SK-N-SH (cell line): ENCODE data around the gene ENHO. TPM values are rescaled to one million over a fixed set of nuclear protein-coding genes. Genes with fewer than 3 reads are reported as not detected.
"Not testable (repeated sequence)": the region's sequence is repeated elsewhere in the genome, so short reads cannot be mapped to it uniquely, and the experiment has no call there.

Experiments used
- CTCF ChIA-PET: fragments of 300-600, 350-600 bp; formaldehyde crosslinking; extraction: SDS; loops from one replicate; lab custom pipeline; 2021; lab: Yijun Ruan, JAX
- POLR2A ChIA-PET: fragments of 350-600 bp; sonication (Branson Sonifier 250); formaldehyde crosslinking; extraction: SDS; loops from one replicate; lab custom pipeline; 2020; ENCODE audit warnings: antibody characterized with exemption, inconsistent platforms; lab: Yijun Ruan, JAX
- DNase-seq: peaks from one replicate; pipeline ENCODE4 v3.0.0; 2012
- H2AFZ ChIP-seq: fragments of 200-600 bp; sonication (generic); 2 replicates; pipeline ENCODE4 v1.8.1; 2016; ENCODE audit warnings: antibody characterized with exemption, mild to moderate bottlenecking, low read depth
- H3F3A ChIP-seq: fragments of 200-600 bp; sonication (generic); replicated peaks from 2 replicates; pipeline ENCODE3; 2016; ENCODE audit warnings: antibody characterized with exemption, mild to moderate bottlenecking; ENCODE audit not compliant: insufficient read depth
- H3K27ac ChIP-seq, 2 experiments: fragments of 200-500 bp in 1 of 2; fragments of 200-600 bp in 1 of 2; sonication (Bioruptor generic) in 1 of 2; sonication (generic), shearing (Covaris generic) in 1 of 2; 2 replicates each; pipeline versions ENCODE4 v1.5.1 to v1.6.1; 2014 to 2016; ENCODE audit warnings: low read depth in 2 of 2, inconsistent platforms in 1 of 2, low read length in 1 of 2, mild to moderate bottlenecking in 1 of 2, mixed read lengths in 1 of 2
- H3K27me3 ChIP-seq: fragments of 200-600 bp; sonication (generic), shearing (Covaris generic); 2 replicates; pipeline ENCODE4 v1.6.1; 2016; ENCODE audit warnings: mixed run types; ENCODE audit not compliant: insufficient read depth
- H3K36me3 ChIP-seq, 2 experiments: fragments of 200-500 bp in 1 of 2; fragments of 200-600 bp in 1 of 2; sonication (Bioruptor generic) in 1 of 2; sonication (generic) in 1 of 2; replicated peaks in 1 of 2; 2 replicates each; pipeline versions ENCODE3 to v1.5.1; 2014 to 2016; ENCODE audit warnings: low read length in 1 of 2, mild to moderate bottlenecking in 1 of 2; ENCODE audit not compliant: insufficient read depth in 2 of 2, control insufficient read depth in 1 of 2
- H3K4me1 ChIP-seq, 2 experiments: fragments of 200-500 bp in 1 of 2; fragments of 200-600 bp in 1 of 2; sonication (Bioruptor generic) in 1 of 2; sonication (generic), shearing (Covaris generic) in 1 of 2; 2 replicates each; pipeline versions ENCODE4 v1.5.1 to v1.6.1; 2014 to 2016; ENCODE audit warnings: low read depth in 1 of 2, low read length in 1 of 2, mixed run types in 1 of 2; ENCODE audit not compliant: insufficient read depth in 2 of 2, control insufficient read depth in 1 of 2
- H3K4me2 ChIP-seq: fragments of 200-600 bp; sonication (generic), shearing (Covaris generic); 2 replicates; pipeline ENCODE4 v1.6.1; 2017; ENCODE audit warnings: mixed run types
- H3K4me3 ChIP-seq, 2 experiments: fragments of 200-500 bp in 1 of 2; fragments of 200-600 bp in 1 of 2; sonication (Bioruptor generic) in 1 of 2; sonication (generic), shearing (Covaris generic) in 1 of 2; 2 replicates each; pipeline versions ENCODE4 v1.5.1 to v1.8.1; 2014 to 2016; ENCODE audit warnings: low read depth in 2 of 2, inconsistent platforms in 1 of 2, low read length in 1 of 2, mild to moderate bottlenecking in 1 of 2, mixed read lengths in 1 of 2, moderate library complexity in 1 of 2
- H3K79me2 ChIP-seq: fragments of 200-600 bp; sonication (generic); 2 replicates; pipeline ENCODE4 v1.8.1; 2017; ENCODE audit warnings: mild to moderate bottlenecking; ENCODE audit not compliant: insufficient read depth
- H3K9ac ChIP-seq: fragments of 200-600 bp; sonication (generic); 2 replicates; pipeline ENCODE4 v1.6.1; 2017; ENCODE audit warnings: mixed run types
- H3K9me2 ChIP-seq: fragments of 200-600 bp; sonication (generic); 2 replicates; pipeline ENCODE4 v1.6.1; 2017; ENCODE audit warnings: mixed run types
- H3K9me3 ChIP-seq: fragments of 200-600 bp; sonication (generic); 2 replicates; pipeline ENCODE4 v1.6.1; 2017; ENCODE audit warnings: mixed run types, mild to moderate bottlenecking, moderate library complexity
- H4K20me1 ChIP-seq: fragments of 200-600 bp; sonication (generic); 2 replicates; pipeline ENCODE4 v1.6.1; 2017; ENCODE audit warnings: mild to moderate bottlenecking, mixed run types; ENCODE audit not compliant: insufficient read depth
- CHD2 ChIP-seq: fragments of 150-350 bp; IDR thresholded peaks from 2 replicates; pipeline ENCODE4 v1.6.1; 2018; ENCODE audit warnings: low read length; ENCODE audit not compliant: partially characterized antibody
- EP300 ChIP-seq, 2 experiments: IDR thresholded peaks; 2 replicates each; pipeline versions ENCODE4 v1.4.0 to v1.6.1; 2012; ENCODE audit warnings: borderline replicate concordance in 1 of 2, low read depth in 1 of 2, low read length in 1 of 2
- EZH2phosphoT487 ChIP-seq: fragments of 200-600 bp; sonication (generic); IDR thresholded peaks from 2 replicates; pipeline ENCODE4 v1.6.1; 2017; ENCODE audit warnings: low read depth, mixed run types, mild to moderate bottlenecking, antibody characterized with exemption, moderate library complexity, borderline replicate concordance
- FOSL2 ChIP-seq: IDR thresholded peaks from 2 replicates; pipeline ENCODE4 v1.4.0; 2012; ENCODE audit warnings: low read depth, mild to moderate bottlenecking, moderate library complexity, borderline replicate concordance
- MEF2A ChIP-seq: IDR thresholded peaks from 2 replicates; pipeline ENCODE4 v1.4.0; 2012; ENCODE audit warnings: low read depth, borderline replicate concordance
- MXI1 ChIP-seq: IDR thresholded peaks from 2 replicates; pipeline ENCODE4 v1.6.1; 2012; ENCODE audit warnings: mild to moderate bottlenecking, low read depth, low read length, improper control_type of control experiment
- RAD21 ChIP-seq: IDR thresholded peaks from 2 replicates; pipeline ENCODE4 v1.6.1; 2012; ENCODE audit warnings: mild to moderate bottlenecking, low read length
- RXRA ChIP-seq: IDR thresholded peaks from 2 replicates; pipeline ENCODE4 v1.4.0; 2012; ENCODE audit warnings: low read depth, mild to moderate bottlenecking, borderline replicate concordance
- SIN3A ChIP-seq: IDR thresholded peaks from 2 replicates; pipeline ENCODE4 v1.6.1; 2012; ENCODE audit warnings: low read depth, mild to moderate bottlenecking, low read length, moderate library complexity, borderline replicate concordance
- SMC3 ChIP-seq: IDR thresholded peaks from 2 replicates; pipeline ENCODE4 v1.6.1; 2012; ENCODE audit warnings: low read depth, low read length, improper control_type of control experiment
- TAF1 ChIP-seq: IDR thresholded peaks from 2 replicates; pipeline ENCODE4 v1.6.1; 2012; ENCODE audit warnings: low read depth, mild to moderate bottlenecking, low read length, moderate library complexity, borderline replicate concordance
- TCF12 ChIP-seq: IDR thresholded peaks from 2 replicates; pipeline ENCODE4 v1.4.0; 2012
- TEAD4 ChIP-seq: IDR thresholded peaks from 2 replicates; pipeline ENCODE4 v1.4.0; 2012; ENCODE audit warnings: mild to moderate bottlenecking, borderline replicate concordance; ENCODE audit not compliant: insufficient read depth
- YY1 ChIP-seq: IDR thresholded peaks from 2 replicates; pipeline ENCODE4 v1.4.0; 2012; ENCODE audit warnings: low read depth, mild to moderate bottlenecking
- WGBS: methylation state at CpG from one replicate; pipeline ENCODE4 v1.1.6; 2017; ENCODE audit warnings: low lambda C conversion rate; 5-methylcytosine and 5-hydroxymethylcytosine counted together
- polyA plus RNA-seq, 3 experiments: library from polyadenylated mRNA; depleted of rRNA; stranded (reverse); fragments of >200 nt; gene quantifications; 2 replicates each; pipeline ENCODE4 v1.2.3, GENCODE V29; 2012
- TF ChIP-seq, protein P1 (sequence below): IDR thresholded peaks from 2 replicates; pipeline ENCODE4 v1.4.0; 2012; ENCODE audit warnings: low read depth, borderline replicate concordance
- TF ChIP-seq, protein P2 (sequence below): IDR thresholded peaks from 2 replicates; pipeline ENCODE4 v1.4.0; 2012; ENCODE audit warnings: low read depth

Gene ENHO
- polyA plus RNA-seq, 1 of the 3 experiments (the other 2 are of a cell fraction) = 1.5 TPM

DNA sequence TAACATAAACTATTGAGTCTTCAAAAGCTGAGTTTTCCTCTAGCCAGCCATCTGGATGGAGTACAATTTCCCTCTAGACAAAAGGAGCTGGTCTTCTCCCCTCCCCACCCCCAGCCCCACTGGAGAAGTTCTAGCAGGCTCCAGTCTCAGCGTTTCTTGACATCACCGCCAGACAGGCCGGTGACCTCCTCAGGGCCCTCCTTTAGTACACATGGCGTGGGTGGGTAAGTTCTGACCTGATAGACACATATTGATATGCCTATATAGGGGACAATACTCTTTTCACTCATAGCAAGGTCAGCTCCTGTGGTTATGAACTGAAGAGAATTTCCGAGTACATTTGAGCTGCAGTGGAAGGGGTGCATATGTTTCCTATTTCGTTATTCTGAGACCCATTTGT lies 37.0 kb downstream of the ENHO start (continued):
- TF ChIP-seq, protein P1, sequence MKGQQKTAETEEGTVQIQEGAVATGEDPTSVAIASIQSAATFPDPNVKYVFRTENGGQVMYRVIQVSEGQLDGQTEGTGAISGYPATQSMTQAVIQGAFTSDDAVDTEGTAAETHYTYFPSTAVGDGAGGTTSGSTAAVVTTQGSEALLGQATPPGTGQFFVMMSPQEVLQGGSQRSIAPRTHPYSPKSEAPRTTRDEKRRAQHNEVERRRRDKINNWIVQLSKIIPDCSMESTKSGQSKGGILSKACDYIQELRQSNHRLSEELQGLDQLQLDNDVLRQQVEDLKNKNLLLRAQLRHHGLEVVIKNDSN = no peak
- TF ChIP-seq RAD21 (no peak), SIN3A (no peak), FOSL2 (no peak), TEAD4 (no peak), YY1 (no peak), CHD2 (no peak), MEF2A (no peak), SMC3 (no peak), RXRA (no peak), TCF12 (no peak)
- TF ChIP-seq, protein P2, sequence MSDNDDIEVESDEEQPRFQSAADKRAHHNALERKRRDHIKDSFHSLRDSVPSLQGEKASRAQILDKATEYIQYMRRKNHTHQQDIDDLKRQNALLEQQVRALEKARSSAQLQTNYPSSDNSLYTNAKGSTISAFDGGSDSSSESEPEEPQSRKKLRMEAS = no peak
- TF ChIP-seq, all 33 proteins: peak for 0

DNA sequence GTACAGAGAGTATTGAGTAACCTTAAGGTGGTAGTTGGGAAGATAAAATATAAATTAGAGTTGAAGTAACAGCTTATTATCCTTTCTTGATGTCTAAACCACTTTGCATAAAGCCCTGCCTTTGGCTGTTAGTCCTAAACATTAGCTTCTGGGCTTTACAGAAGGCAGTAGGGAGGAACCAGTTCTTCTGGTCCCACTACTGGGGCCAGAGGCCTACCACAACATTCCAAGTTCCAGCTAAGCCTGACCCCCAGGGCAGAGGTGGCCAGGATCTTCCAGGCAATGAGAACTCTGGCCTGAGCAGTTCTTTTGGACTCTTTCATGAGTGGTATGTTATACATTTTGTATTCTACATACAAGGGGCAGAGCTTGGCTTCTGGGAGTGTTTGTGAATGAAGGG lies 38.1 kb downstream of the ENHO start:
- H4K20me1 ChIP-seq = no peaks in the 10 kb centered on the region
- H3K79me2 ChIP-seq = no peaks in the 10 kb centered on the region
- no peak overlapping the region for H3K4me2 ChIP-seq
- H3K4me3 ChIP-seq = no peak overlapping the region
- no peaks in the 10 kb centered on the region for H3K4me1 ChIP-seq
- H3K9ac ChIP-seq = no peak overlapping the region
- ChIA-PET CTCF (interaction anchor here (1.0 to 1.7 kb wide), 4 partner anchors 12 to 107 kb away, joined by 3 to 9 read pairs (median 3); no protein-coding TSS in a partner anchor), POLR2A (no interaction called here)
- H2AFZ ChIP-seq = no peak overlapping the region
- DNase-seq = no peak
- no peaks in the 10 kb centered on the region for H3K36me3 ChIP-seq
- H3K9me3 ChIP-seq = no peaks in the 10 kb centered on the region
- no peaks in the 10 kb centered on the region; the same call in 1 of the 2 replicates for H3K27me3 ChIP-seq
- no peaks in the 10 kb centered on the region for H3K9me2 ChIP-seq
- H3F3A ChIP-seq = no peaks in the 10 kb centered on the region
- TF ChIP-seq EP300 (IDR thresholded peaks at IDR 0.05; ENCODE audit: borderline replicate concordance in 1 of 2, low read depth in 1 of 2, low read length in 1 of 2) (no peak), EZH2phosphoT487 (no peak), YY1 (no peak), TAF1 (no peak), MXI1 (no peak)
- TF ChIP-seq, protein P2 = no peak
- no peak overlapping the region for H3K27ac ChIP-seq

DNA sequence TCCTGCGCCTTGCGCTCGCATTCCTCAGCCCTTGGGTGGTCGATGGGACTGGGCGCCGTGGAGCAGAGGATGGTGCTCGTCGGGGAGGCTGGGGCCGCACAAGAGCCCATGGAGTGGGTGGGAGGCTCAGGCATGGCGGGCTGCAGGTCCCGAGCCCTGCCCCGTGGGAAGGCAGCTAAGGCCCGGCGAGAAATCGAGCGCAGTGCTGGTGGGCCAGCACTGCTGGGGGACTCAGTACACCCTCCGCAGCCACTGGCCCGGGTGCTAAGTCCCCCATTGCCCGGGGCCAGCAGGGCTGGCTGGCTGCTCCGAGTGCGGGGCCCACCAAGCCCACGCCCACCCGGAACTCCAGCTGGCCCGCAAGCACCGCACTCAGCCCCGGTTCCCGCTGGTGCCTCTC lies 40.0 kb downstream of the ENHO start:
- H3K4me3 ChIP-seq, H3K36me3 ChIP-seq, H3K9me3 ChIP-seq, H4K20me1 ChIP-seq, H3K9ac ChIP-seq, DNase-seq, H3K27ac ChIP-seq, H3K9me2 ChIP-seq, H2AFZ ChIP-seq, H3K4me2 ChIP-seq, H3K27me3 ChIP-seq, POLR2A ChIA-PET, H3K4me1 ChIP-seq, H3K79me2 ChIP-seq, H3F3A ChIP-seq: not testable (repeated sequence)
- WGBS = 91% methylated on average over 20 of the region's 27 CpGs
- CTCF ChIA-PET = interaction anchor here (0.6 kb wide), 1 partner anchor 18 kb away, joined by 3 read pairs; no protein-coding TSS in a partner anchor

DNA sequence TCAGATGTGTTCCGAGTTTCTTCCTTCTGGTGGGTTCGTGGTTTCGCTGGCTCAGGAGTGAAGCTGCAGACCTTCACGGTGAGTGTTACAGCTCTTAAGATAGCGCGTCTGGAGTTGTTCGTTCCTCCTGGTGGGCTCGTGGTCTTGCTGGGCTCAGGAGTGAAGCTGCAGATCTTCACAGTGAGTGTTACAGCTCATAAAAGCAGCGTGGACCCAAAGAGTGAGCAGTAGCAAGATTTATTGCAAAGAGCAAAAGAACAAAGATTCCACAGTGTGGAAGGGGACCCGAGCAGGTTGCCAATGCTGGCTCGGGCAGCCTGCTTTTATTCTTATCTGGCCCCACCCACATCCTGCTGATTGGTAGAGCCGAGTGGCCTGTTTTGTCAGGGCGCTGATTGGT lies 41.2 kb downstream of the ENHO start:
- H3K36me3 ChIP-seq, H3K27me3 ChIP-seq, H3K9ac ChIP-seq, H2AFZ ChIP-seq, H4K20me1 ChIP-seq, H3K9me3 ChIP-seq, DNase-seq, H3F3A ChIP-seq, H3K4me3 ChIP-seq, H3K4me2 ChIP-seq, H3K4me1 ChIP-seq, H3K27ac ChIP-seq, POLR2A ChIA-PET, H3K9me2 ChIP-seq, CTCF ChIA-PET, H3K79me2 ChIP-seq: not testable (repeated sequence)
- WGBS = 78% methylated on average over 12 of the region's 13 CpGs
